Liver (tissue), 9 donors: ENCODE results near the gene TMEFF1. TPM values are rescaled to one million over a fixed set of nuclear protein-coding genes. Genes with fewer than 3 reads are reported as not detected.

Source experiments
- DNase-seq: peaks from one replicate; pipeline ENCODE4 v3.0.0-alpha.2; 2017; ENCODE audit warnings: low spot score
- H3K27ac ChIP-seq, 2 donors: one replicate each; pipeline ENCODE4 v1.7.0; 2013; ENCODE audit warnings: inconsistent platforms in 2 of 2, low read length in 2 of 2, control low read depth in 1 of 2, low read depth in 1 of 2, mild to moderate bottlenecking in 1 of 2
- H3K27me3 ChIP-seq, 4 donors: one replicate each; pipeline versions ENCODE4 v1.6.1 to v1.7.0; 2013; ENCODE audit warnings: low read length in 3 of 4, inconsistent platforms in 1 of 4, mild to moderate bottlenecking in 1 of 4, moderate library complexity in 1 of 4; ENCODE audit not compliant: control insufficient read depth in 4 of 4, insufficient read depth in 4 of 4
- H3K36me3 ChIP-seq, 4 donors: one replicate each; pipeline versions ENCODE4 v1.6.1 to v1.7.0; 2013; ENCODE audit warnings: low read length in 3 of 4, mild to moderate bottlenecking in 3 of 4, low read depth in 1 of 4, moderate library complexity in 1 of 4; ENCODE audit not compliant: control insufficient read depth in 4 of 4, insufficient read depth in 3 of 4
- H3K4me1 ChIP-seq, 4 donors: one replicate each; pipeline versions ENCODE4 v1.6.1 to v1.7.0; 2013; ENCODE audit warnings: low read length in 3 of 4, mild to moderate bottlenecking in 3 of 4, moderate library complexity in 1 of 4; ENCODE audit not compliant: control insufficient read depth in 4 of 4, insufficient read depth in 4 of 4
- H3K4me3 ChIP-seq, 3 donors: one replicate each; pipeline versions ENCODE4 v1.6.1 to v1.7.0; 2013; ENCODE audit warnings: low read length in 3 of 3, control low read depth in 1 of 3, low read depth in 1 of 3, mild to moderate bottlenecking in 1 of 3
- H3K9ac ChIP-seq, 2 donors: one replicate each; pipeline ENCODE4 v1.7.0; 2013; ENCODE audit warnings: low read length in 2 of 2, mild to moderate bottlenecking in 2 of 2, moderate library complexity in 2 of 2, control low read depth in 1 of 2, low read depth in 1 of 2
- H3K9me3 ChIP-seq, 4 donors: one replicate each; pipeline versions ENCODE4 v1.6.1 to v1.7.0; 2013; ENCODE audit warnings: low read length in 3 of 4; ENCODE audit not compliant: control insufficient read depth in 4 of 4
- CTCF ChIP-seq: fragments of 150-350 bp; IDR thresholded peaks from 2 replicates; pipeline ENCODE4 v1.5.1; 2017; ENCODE audit warnings: improper control_type of control experiment, low read depth, low read length; ENCODE audit not compliant: missing input control
- EGR1 ChIP-seq, 2 donors: IDR thresholded peaks; 2 replicates each; pipeline ENCODE4 v1.6.1; 2016 to 2018; ENCODE audit warnings: antibody characterized with exemption in 2 of 2, low read depth in 2 of 2
- FOXA1 ChIP-seq: IDR thresholded peaks from 2 replicates; pipeline ENCODE4 v1.6.1; 2016; ENCODE audit warnings: antibody characterized with exemption
- FOXA2 ChIP-seq: IDR thresholded peaks from 2 replicates; pipeline ENCODE4 v1.6.1; 2016; ENCODE audit warnings: antibody characterized with exemption
- GABPA ChIP-seq, 2 donors: IDR thresholded peaks in 1 of 2; conservative IDR thresholded peaks in 1 of 2; 2 replicates each; pipeline ENCODE4 v1.6.1; 2016; ENCODE audit warnings: antibody characterized with exemption in 2 of 2, mild to moderate bottlenecking in 1 of 2, moderate library complexity in 1 of 2
- HNF4A ChIP-seq, 2 donors: conservative IDR thresholded peaks; 2 replicates each; pipeline ENCODE4 v1.6.1; 2016; ENCODE audit warnings: antibody characterized with exemption in 2 of 2, mild to moderate bottlenecking in 2 of 2
- JUND ChIP-seq, 2 donors: IDR thresholded peaks; 2 replicates each; pipeline ENCODE4 v1.6.1; 2016; ENCODE audit warnings: antibody characterized with exemption in 2 of 2
- RAD21 ChIP-seq, 2 donors: IDR thresholded peaks; 2 replicates each; pipeline ENCODE4 v1.6.1; 2016; ENCODE audit warnings: antibody characterized with exemption in 2 of 2, mild to moderate bottlenecking in 2 of 2
- RXRA ChIP-seq, 2 donors: IDR thresholded peaks; 2 replicates each; pipeline ENCODE4 v1.6.1; 2017 to 2018; ENCODE audit warnings: antibody characterized with exemption in 2 of 2, mild to moderate bottlenecking in 1 of 2
- SP1 ChIP-seq: IDR thresholded peaks from 2 replicates; pipeline ENCODE4 v1.6.1; 2018; ENCODE audit warnings: antibody characterized with exemption, mild to moderate bottlenecking
- TAF1 ChIP-seq: conservative IDR thresholded peaks from 2 replicates; pipeline ENCODE4 v1.6.1; 2016; ENCODE audit warnings: antibody characterized with exemption, mild to moderate bottlenecking
- YY1 ChIP-seq: IDR thresholded peaks from 2 replicates; pipeline ENCODE4 v1.6.1; 2016; ENCODE audit warnings: antibody characterized with exemption, mild to moderate bottlenecking
- WGBS: extraction: QIAGEN DNeasy Blood & Tissue Kit; methylation state at CpG from one replicate; pipeline ENCODE4 v1.1.7; 2013; 5-methylcytosine and 5-hydroxymethylcytosine counted together
- polyA plus RNA-seq, 2 donors: library from polyadenylated mRNA; stranded (reverse) in 1 of 2; unstranded in 1 of 2; fragments of 200-250 nt in 1 of 2; fragments of >200 nt in 1 of 2; fragmentation: Nextera tagmentation in 1 of 2; extraction: Ambion mirVana in 1 of 2; gene quantifications; one replicate each; pipeline versions ENCODE4 v1.2.1 to v1.2.3, GENCODE V29; 2013 to 2015
- total RNA-seq, 2 donors: library from RNA; depleted of rRNA; stranded (reverse); fragments of >200 nt; gene quantifications; one replicate each; pipeline ENCODE4 v1.2.3, GENCODE V29; 2014
- TF ChIP-seq, protein P1 (sequence below): IDR thresholded peaks from 2 replicates; pipeline ENCODE4 v1.6.1; 2016; ENCODE audit warnings: antibody characterized with exemption, mild to moderate bottlenecking
- TF ChIP-seq, protein P2 (sequence below): IDR thresholded peaks from 2 replicates; pipeline ENCODE4 v1.6.1; 2016; ENCODE audit warnings: antibody characterized with exemption
- TF ChIP-seq, protein P3 (sequence below): IDR thresholded peaks from 2 replicates; pipeline ENCODE4 v1.6.1; 2016; ENCODE audit warnings: antibody characterized with exemption
- donor health status: healthy.
- donor health status: healthy.
- donor health status: healthy.
- donor health status: healthy.
- donor health status: healthy.

The TMEFF1 gene
- total and polyA plus RNA-seq, 4 donors = not detected

GRCh38 chr9:100449420-100449819, 23.5 kb upstream of the TMEFF1 start:
- Histone ChIP-seq H3K27ac (no peak overlapping the region), H3K4me3 (no peak overlapping the region), H3K4me1 (peaks cover 1 to 2% (median 1%) of the 10 kb centered on the region in 4 donors), H3K9ac (no peak overlapping the region), H3K27me3 (no peaks in the 10 kb centered on the region), H3K9me3 (no peaks in the 10 kb centered on the region), H3K36me3 (peaks cover 0 to 4% (median 0%) of the 10 kb centered on the region in 4 donors)
- WGBS = 97% methylated on average over 2 of the region's 2 CpGs
- no peak for DNase-seq
- no peak for TF ChIP-seq CTCF
- TF ChIP-seq, protein P1, sequence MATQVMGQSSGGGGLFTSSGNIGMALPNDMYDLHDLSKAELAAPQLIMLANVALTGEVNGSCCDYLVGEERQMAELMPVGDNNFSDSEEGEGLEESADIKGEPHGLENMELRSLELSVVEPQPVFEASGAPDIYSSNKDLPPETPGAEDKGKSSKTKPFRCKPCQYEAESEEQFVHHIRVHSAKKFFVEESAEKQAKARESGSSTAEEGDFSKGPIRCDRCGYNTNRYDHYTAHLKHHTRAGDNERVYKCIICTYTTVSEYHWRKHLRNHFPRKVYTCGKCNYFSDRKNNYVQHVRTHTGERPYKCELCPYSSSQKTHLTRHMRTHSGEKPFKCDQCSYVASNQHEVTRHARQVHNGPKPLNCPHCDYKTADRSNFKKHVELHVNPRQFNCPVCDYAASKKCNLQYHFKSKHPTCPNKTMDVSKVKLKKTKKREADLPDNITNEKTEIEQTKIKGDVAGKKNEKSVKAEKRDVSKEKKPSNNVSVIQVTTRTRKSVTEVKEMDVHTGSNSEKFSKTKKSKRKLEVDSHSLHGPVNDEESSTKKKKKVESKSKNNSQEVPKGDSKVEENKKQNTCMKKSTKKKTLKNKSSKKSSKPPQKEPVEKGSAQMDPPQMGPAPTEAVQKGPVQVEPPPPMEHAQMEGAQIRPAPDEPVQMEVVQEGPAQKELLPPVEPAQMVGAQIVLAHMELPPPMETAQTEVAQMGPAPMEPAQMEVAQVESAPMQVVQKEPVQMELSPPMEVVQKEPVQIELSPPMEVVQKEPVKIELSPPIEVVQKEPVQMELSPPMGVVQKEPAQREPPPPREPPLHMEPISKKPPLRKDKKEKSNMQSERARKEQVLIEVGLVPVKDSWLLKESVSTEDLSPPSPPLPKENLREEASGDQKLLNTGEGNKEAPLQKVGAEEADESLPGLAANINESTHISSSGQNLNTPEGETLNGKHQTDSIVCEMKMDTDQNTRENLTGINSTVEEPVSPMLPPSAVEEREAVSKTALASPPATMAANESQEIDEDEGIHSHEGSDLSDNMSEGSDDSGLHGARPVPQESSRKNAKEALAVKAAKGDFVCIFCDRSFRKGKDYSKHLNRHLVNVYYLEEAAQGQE = no peak
- no peak for TF ChIP-seq YY1
- no peak for TF ChIP-seq GABPA (IDR thresholded peaks at IDR 0.05 in 1 of 2, conservative IDR thresholded peaks at IDR 0.05 in 1 of 2)

GRCh38 chr9:100452894-100453293, 20.1 kb upstream of the TMEFF1 start:
- Histone ChIP-seq H3K9me3 (no peaks in the 10 kb centered on the region), H3K27ac (no peak overlapping the region), H3K4me3 (no peak overlapping the region), H3K27me3 (no peaks in the 10 kb centered on the region), H3K9ac (no peak overlapping the region), H3K36me3 (peaks cover 0 to 4% (median 0%) of the 10 kb centered on the region in 4 donors), H3K4me1 (no peaks in the 10 kb centered on the region)
- TF ChIP-seq EGR1 (IDR thresholded peaks at IDR 0.05; ENCODE audit: low read depth in 2 of 2) (no peak), RAD21 (IDR thresholded peaks at IDR 0.05) (no peak), FOXA1 (no peak), YY1 (no peak), RXRA (IDR thresholded peaks at IDR 0.05) (no peak), HNF4A (conservative IDR thresholded peaks at IDR 0.05) (no peak)
- TF ChIP-seq, protein P2, sequence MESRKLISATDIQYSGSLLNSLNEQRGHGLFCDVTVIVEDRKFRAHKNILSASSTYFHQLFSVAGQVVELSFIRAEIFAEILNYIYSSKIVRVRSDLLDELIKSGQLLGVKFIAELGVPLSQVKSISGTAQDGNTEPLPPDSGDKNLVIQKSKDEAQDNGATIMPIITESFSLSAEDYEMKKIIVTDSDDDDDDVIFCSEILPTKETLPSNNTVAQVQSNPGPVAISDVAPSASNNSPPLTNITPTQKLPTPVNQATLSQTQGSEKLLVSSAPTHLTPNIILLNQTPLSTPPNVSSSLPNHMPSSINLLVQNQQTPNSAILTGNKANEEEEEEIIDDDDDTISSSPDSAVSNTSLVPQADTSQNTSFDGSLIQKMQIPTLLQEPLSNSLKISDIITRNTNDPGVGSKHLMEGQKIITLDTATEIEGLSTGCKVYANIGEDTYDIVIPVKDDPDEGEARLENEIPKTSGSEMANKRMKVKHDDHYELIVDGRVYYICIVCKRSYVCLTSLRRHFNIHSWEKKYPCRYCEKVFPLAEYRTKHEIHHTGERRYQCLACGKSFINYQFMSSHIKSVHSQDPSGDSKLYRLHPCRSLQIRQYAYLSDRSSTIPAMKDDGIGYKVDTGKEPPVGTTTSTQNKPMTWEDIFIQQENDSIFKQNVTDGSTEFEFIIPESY = no peak
- DNase-seq = no peak
- 97% methylated on average over 2 of the region's 2 CpGs for WGBS

- DNase-seq = no peak
- no peak overlapping the region for H3K9ac ChIP-seq
- no peaks in the 10 kb centered on the region for H3K27me3 ChIP-seq
- H3K36me3 ChIP-seq = peaks cover 0 to 4% (median 0%) of the 10 kb centered on the region in 4 donors
- no peaks in the 10 kb centered on the region for H3K4me1 ChIP-seq
- H3K27ac ChIP-seq = no peak overlapping the region
- no peaks in the 10 kb centered on the region for H3K9me3 ChIP-seq
- no peak for TF ChIP-seq SP1
- TF ChIP-seq FOXA2 = no peak
- no peak for TF ChIP-seq TAF1
- TF ChIP-seq, protein P3, sequence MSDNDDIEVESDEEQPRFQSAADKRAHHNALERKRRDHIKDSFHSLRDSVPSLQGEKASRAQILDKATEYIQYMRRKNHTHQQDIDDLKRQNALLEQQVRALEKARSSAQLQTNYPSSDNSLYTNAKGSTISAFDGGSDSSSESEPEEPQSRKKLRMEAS = no peak
- no peak for TF ChIP-seq JUND (IDR thresholded peaks at IDR 0.05)
- TF ChIP-seq RXRA (IDR thresholded peaks at IDR 0.05) = no peak
- TF ChIP-seq HNF4A (conservative IDR thresholded peaks at IDR 0.05) = no peak
- no peak for TF ChIP-seq GABPA (IDR thresholded peaks at IDR 0.05 in 1 of 2, conservative IDR thresholded peaks at IDR 0.05 in 1 of 2)
- no peak for TF ChIP-seq CTCF
- H3K4me3 ChIP-seq = no peak overlapping the region
Measured at GRCh38 chr9:100455470-100455869, 17.5 kb upstream of the TMEFF1 start.
